ENCODE measurements around the gene TSPAN9.

- TF ChIP-seq MYC (IDR thresholded peaks at IDR 0.05; ENCODE audit: low read depth, low read length) (no peak), CTCF (IDR thresholded peaks at IDR 0.05; ENCODE audit: low read depth, low read length) (no peak), POLR2A (IDR thresholded peaks at IDR 0.05; ENCODE audit: extremely low read depth, insufficient read length) (no peak), MAX (IDR thresholded peaks at IDR 0.05; ENCODE audit: low read depth, low read length) (no peak)
Measured at GRCh38 chr12:3213188-3213587, 136.0 kb downstream of the TSPAN9 start.

Measured in NB4 (cell line).